Measurements from ENCODE around the gene GRHPR.
A peak's percentile ranks its signal among the peaks of the same experiment; 100 is the strongest.

Gene GRHPR

DNA sequence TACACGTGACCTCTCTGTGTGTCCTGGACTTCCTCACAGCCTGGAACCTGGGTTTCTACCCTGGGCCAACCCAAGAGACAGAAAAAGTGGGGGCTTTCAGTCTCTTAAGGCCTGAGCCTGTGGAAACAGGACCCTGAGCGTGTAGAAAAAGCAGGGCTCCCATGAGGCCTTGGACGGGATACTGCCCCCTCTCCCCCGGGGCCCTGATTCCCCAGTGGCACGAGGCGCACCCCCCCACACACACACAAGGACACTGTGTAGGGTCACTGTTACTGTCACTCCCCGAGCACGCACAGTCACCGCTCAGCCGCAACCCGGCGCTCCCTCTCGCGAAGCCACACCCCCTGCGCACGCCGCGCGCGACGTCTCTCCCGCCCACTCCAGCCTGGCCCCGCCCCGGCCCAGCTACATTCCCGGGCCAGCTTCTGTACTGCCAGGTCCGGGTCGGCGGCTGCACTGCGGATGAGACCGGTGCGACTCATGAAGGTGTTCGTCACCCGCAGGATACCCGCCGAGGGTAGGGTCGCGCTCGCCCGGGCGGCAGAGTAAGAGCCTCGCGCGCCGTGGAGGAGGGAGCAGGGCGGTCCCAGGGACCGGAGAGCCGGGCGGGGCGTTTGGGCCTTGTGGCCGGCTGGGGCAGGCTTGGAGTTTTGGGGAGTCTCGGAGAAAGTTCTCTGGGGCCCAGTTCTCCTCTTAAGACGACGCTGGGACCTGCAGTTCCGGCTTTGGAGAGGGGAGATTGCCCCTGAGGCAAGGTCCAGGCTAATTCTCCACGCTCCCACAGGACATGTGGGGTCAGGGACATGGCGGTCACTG, at the start of gene GRHPR:
Gene GRHPR, plus strand, starts transcription at position 408 of the 816 bp plus-strand sequence. Its CDS starts 55 bp downstream, at position 463.
- POLR2A ChIA-PET (ENCODE audit: low non-redundant PET): interaction anchor here (1.0 to 1.5 kb wide), 3 partner anchors 10 to 14 kb away, joined by 3 to 7 read pairs (median 4); no protein-coding TSS in a partner anchor
- H3K27ac ChIP-seq: peak within 1 kb of the TSS; percentile 82

DNA sequence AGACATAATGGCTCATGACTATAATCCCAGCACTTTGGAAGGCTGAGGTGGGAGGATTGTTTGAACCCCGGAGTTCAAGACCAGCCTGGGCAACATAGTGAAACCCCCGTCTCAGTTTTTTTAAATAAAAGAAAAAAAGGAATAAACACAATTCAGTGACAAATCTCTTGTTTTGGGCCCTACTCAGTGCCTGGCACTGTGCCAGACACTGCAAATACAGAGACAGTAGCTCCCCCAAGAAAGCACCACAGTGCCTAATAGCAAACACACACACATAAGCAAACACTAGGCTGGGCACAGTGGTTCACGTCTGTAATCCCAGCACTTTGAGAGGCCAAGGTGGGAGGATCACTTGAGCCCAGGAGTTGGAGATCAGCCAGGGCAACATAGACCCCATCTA, 49.7 kb upstream of the GRHPR start:
- CTCF ChIA-PET: interaction anchor here (0.7 kb wide), 2 partner anchors 18 to 377 kb away, joined by 3 read pairs; no protein-coding TSS in a partner anchor
- no peak for DNase-seq (ENCODE audit: low spot score)
- TF ChIP-seq, protein P1, sequence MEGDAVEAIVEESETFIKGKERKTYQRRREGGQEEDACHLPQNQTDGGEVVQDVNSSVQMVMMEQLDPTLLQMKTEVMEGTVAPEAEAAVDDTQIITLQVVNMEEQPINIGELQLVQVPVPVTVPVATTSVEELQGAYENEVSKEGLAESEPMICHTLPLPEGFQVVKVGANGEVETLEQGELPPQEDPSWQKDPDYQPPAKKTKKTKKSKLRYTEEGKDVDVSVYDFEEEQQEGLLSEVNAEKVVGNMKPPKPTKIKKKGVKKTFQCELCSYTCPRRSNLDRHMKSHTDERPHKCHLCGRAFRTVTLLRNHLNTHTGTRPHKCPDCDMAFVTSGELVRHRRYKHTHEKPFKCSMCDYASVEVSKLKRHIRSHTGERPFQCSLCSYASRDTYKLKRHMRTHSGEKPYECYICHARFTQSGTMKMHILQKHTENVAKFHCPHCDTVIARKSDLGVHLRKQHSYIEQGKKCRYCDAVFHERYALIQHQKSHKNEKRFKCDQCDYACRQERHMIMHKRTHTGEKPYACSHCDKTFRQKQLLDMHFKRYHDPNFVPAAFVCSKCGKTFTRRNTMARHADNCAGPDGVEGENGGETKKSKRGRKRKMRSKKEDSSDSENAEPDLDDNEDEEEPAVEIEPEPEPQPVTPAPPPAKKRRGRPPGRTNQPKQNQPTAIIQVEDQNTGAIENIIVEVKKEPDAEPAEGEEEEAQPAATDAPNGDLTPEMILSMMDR (conservative IDR thresholded peaks at IDR 0.05; ENCODE audit: low read depth): no peak
- POLR2A ChIA-PET (ENCODE audit: low non-redundant PET): no interaction called here
- H3K27ac ChIP-seq: no peak overlapping the region

More for the DNA sequence above, at the start of gene GRHPR:
- peak; percentile 88 for DNase-seq (ENCODE audit: low spot score)
- TF ChIP-seq, protein P1 (conservative IDR thresholded peaks at IDR 0.05; ENCODE audit: low read depth): no peak
- CTCF ChIA-PET: interaction anchor here (0.7 to 0.8 kb wide), 2 partner anchors 10 to 137 kb away, joined by 3 read pairs; no protein-coding TSS in a partner anchor

DNA sequence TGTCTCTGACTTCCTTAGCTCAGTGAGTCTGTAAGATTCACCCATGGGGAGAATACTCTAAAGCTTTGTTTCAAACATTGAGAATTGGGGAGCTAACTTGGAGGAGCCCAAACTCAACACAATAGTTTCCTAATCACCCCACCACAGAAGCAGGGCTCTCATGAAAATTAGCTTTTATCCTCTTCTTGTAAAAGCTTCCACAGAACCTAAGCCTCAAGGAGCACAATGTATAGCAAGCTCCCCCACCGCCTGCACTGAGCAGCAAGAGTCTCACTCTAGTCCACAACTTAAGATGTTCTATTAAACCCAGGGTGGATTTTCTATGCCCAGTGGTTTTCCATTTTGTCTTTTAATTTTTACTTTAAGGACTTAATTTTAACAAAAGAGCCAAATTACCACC, 48.9 kb upstream of the GRHPR start:
- POLR2A ChIA-PET (ENCODE audit: low non-redundant PET): no interaction called here
- TF ChIP-seq, protein P1 (conservative IDR thresholded peaks at IDR 0.05; ENCODE audit: low read depth): no peak
- CTCF ChIA-PET: no interaction called here
- DNase-seq (ENCODE audit: low spot score): no peak
- no peak overlapping the region for H3K27ac ChIP-seq

DNA sequence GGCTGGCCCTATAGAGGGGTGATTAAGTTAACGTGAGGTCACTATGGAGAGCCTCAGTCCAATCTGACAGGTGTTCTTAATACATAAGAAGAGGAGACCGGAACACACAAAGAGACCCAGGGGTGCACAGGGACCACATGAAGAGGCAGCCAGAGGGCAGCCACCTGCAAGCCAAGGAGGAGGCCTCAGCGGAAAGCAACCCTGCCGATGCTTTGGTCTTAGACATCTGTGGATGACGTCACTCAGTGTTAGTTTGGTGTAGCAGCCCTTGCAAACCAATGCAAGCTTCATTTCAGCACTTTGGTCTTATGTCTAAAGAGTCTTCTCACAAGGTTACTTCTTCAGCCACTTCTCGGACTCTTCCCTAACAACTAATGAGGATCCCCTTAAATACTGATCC, 47.6 kb upstream of the GRHPR start:
- TF ChIP-seq, protein P1 (conservative IDR thresholded peaks at IDR 0.05; ENCODE audit: low read depth): no peak
- no peak overlapping the region for H3K27ac ChIP-seq
- no peak for DNase-seq (ENCODE audit: low spot score)
- ChIA-PET CTCF (interaction anchor here (0.6 kb wide), 1 partner anchor 281 kb away, joined by 8 read pairs; no protein-coding TSS in a partner anchor), POLR2A (ENCODE audit: low non-redundant PET) (no interaction called here)

DNA sequence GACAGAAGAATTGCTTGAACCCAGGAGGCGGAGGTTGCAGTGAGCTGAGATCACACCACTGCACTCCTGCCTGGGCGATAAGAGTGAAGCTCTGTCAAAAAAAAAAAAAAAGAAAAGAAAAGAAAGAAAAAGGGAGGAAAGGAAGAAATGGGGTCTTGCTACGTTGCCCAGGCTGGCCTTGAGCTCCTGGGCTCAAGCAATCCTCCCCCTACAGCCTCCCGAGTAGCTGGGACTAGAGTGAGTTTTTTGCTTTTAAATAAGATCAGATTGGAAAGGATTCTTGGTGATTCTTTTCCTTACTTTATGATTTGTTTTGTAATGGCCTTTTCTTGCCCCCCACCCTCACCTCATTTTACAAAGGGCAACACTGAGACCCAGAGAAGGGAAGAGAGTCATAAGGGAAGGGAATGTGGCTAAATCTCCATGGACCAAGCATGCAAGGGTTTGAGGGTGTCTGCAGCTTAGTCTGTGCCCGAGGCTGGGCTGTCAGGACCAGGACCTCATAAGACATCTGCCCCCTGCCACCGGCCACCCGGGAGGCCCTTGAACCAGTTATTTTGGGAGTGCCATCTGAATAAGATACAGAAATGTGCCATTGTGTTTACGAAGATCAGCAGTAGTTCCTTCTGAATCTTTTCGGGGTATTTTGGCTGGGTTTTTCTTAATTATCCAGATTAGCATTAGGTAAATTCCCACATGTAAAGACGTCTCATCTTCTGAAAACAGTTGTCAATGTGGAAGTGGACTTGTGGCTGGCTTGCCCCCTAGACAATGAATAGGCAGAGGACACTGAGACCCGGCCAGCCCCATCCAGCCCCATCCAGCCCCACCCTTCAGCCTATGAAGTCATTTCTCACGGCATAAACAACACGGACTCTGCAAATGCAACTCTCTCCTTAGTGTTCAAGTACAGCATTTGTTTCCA, 44.5 kb upstream of the GRHPR start:
- DNase-seq (ENCODE audit: low spot score): no peak
- TF ChIP-seq, protein P1 (conservative IDR thresholded peaks at IDR 0.05; ENCODE audit: low read depth): no peak
- ChIA-PET POLR2A (ENCODE audit: low non-redundant PET) (no interaction called here), CTCF (interaction anchor here (0.7 kb wide), 1 partner anchor 35 kb away, joined by 3 read pairs; no protein-coding TSS in a partner anchor)
- H3K27ac ChIP-seq: no peak overlapping the region

DNA sequence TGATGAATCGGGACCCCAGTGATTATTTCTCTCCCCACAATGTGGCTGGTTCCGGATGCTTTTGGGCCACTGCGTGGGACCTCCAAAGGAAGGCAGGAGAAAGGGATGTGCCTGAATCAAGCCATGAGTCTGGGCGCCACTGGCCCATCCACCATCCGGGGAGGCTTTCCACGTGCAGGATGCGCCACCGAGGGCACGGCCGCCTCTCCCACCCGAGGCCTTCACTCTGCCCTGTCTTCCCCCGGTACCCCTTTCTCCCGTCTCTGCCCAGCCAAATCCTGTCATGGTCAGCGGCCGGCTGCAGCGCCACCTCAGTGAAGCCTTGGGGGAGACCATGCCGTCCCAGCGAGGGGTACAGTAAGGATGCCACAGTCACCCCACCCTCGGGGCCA, 43.9 kb upstream of the GRHPR start:
- no peak overlapping the region for H3K27ac ChIP-seq
- DNase-seq (ENCODE audit: low spot score): no peak
- TF ChIP-seq, protein P1 (conservative IDR thresholded peaks at IDR 0.05; ENCODE audit: low read depth): no peak
- ChIA-PET CTCF (no interaction called here), POLR2A (ENCODE audit: low non-redundant PET) (no interaction called here)
